Inflammatory macrophage treated with lipopolysaccharide for 1 hour (primary cell): ENCODE data around the gene COX6B1.
A peak's percentile ranks its signal among the peaks of the same experiment; 100 is the strongest.
"Not testable (repeated sequence)": the region's sequence is repeated elsewhere in the genome, so short reads cannot be mapped to it uniquely, and the experiment has no call there.

Experiments used
- DNase-seq, 2 donors: peaks; one replicate each; pipeline ENCODE4 v3.0.0-alpha.2; 2020 to 2022

COX6B1 gene

GRCh38 chr19:35636651-35637050, 11.5 kb upstream of the COX6B1 start:
- DNase-seq = no peak

GRCh38 chr19:35637165-35637564, 11.0 kb upstream of the COX6B1 start:
- DNase-seq = no peak

GRCh38 chr19:35639321-35639639, 8.8 kb upstream of the COX6B1 start:
- no peak for DNase-seq

- no peak for DNase-seq
These were observed 8.3 kb upstream of the COX6B1 start for GRCh38 chr19:35639863-35640262.

GRCh38 chr19:35641515-35642151, 6.5 kb upstream of the COX6B1 start, which contains the start of gene ETV2:
Gene ETV2 (plus strand): TSS chr19:35641745. CDS start chr19:35642461, 716 bp downstream.
- DNase-seq = peak; percentile 50 to 58

- DNase-seq = no peak
These were observed 5.8 kb upstream of the COX6B1 start for GRCh38 chr19:35642312-35642711.

- no peak for DNase-seq
These were observed 5.3 kb upstream of the COX6B1 start for GRCh38 chr19:35642798-35643254.

- DNase-seq = peak; percentile 66 to 80
These were observed 4.6 kb upstream of the COX6B1 start for GRCh38 chr19:35643255-35644205.

- DNase-seq = peak; percentile 90 to 95
These were observed 3.7 kb upstream of the COX6B1 start for GRCh38 chr19:35644206-35644986.

- DNase-seq = peak; percentile 68 to 82
These were observed 3.0 kb upstream of the COX6B1 start for GRCh38 chr19:35644987-35645679.

GRCh38 chr19:35645680-35646511, 2.2 kb upstream of the COX6B1 start:
- DNase-seq = no peak

GRCh38 chr19:35650581-35650980, 2.5 kb downstream of the COX6B1 start:
- no peak for DNase-seq

- DNase-seq = not testable (repeated sequence)
These were observed 6.7 kb downstream of the COX6B1 start for GRCh38 chr19:35654828-35655227.

GRCh38 chr19:35655600-35655999, 7.5 kb downstream of the COX6B1 start:
- no peak for DNase-seq

- no peak for DNase-seq
These were observed 8.6 kb downstream of the COX6B1 start for GRCh38 chr19:35656700-35657099.

- no peak for DNase-seq
These were observed 10.0 kb downstream of the COX6B1 start for GRCh38 chr19:35657904-35658700.

GRCh38 chr19:35661995-35662340, 13.8 kb downstream of the COX6B1 start:
- no peak for DNase-seq

- no peak for DNase-seq
These were observed 15.9 kb downstream of the COX6B1 start for GRCh38 chr19:35663981-35664380.

- DNase-seq = no peak
These were observed 17.0 kb downstream of the COX6B1 start for GRCh38 chr19:35665157-35665556.

GRCh38 chr19:35665604-35666003, 17.5 kb downstream of the COX6B1 start:
- no peak for DNase-seq
